Testis (tissue), 2 donors: ENCODE measurements around the gene SFRP5.

ENCODE experiments used
- CTCF ChIP-seq, 3 experiments: fragments of 450-650 bp in 2 of 3; fragments of 200-600 bp in 1 of 3; sonication (generic) in 1 of 3; IDR thresholded peaks; one replicate each; pipeline ENCODE4 v1.5.1; 2016 to 2019; ENCODE audit warnings: antibody characterized with exemption in 3 of 3, mild to moderate bottlenecking in 2 of 3, moderate library complexity in 1 of 3
- POLR2A ChIP-seq: fragments of 450-650 bp; IDR thresholded peaks from one replicate; pipeline ENCODE4 v1.6.1; 2017; ENCODE audit warnings: antibody characterized with exemption, mild to moderate bottlenecking, moderate library complexity

- no peak for TF ChIP-seq CTCF (IDR thresholded peaks at IDR 0.05)
- no peak for TF ChIP-seq POLR2A
These were observed 48.4 kb upstream of the SFRP5 start for GRCh38 chr10:97820096-97820704.
